ENCODE measurements around the gene JPH3. TPM values are rescaled to one million over a fixed set of nuclear protein-coding genes. Genes with fewer than 3 reads are reported as not detected.

Gene JPH3
- polyA plus RNA-seq, 1 donor (not counting 4 experiments of a cell fraction or from before 2014, with no cell fraction given) = not detected

GRCh38 chr16:87728026-87728425 is 125.7 kb downstream of the JPH3 start:
- no peaks in the 10 kb centered on the region for H3K9me3 ChIP-seq (ENCODE audit: control insufficient read depth, low read depth, low read length)
- DNase-seq (ENCODE audit: low read depth, low spot score) (no peak), FAIRE-seq (no peak)
- TF ChIP-seq CTCF (optimal IDR thresholded peaks at IDR 0.05 in 1 of 3, IDR thresholded peaks at IDR 0.05 in 1 of 3, conservative IDR thresholded peaks at IDR 0.05 in 1 of 3; ENCODE audit: extremely low read depth in 1 of 3, insufficient read depth in 2 of 3, low read length in 3 of 3) = no peak
- no peak for TF ChIP-seq EZH2 (IDR thresholded peaks at IDR 0.05; ENCODE audit: low read length)
- H3K27ac ChIP-seq (ENCODE audit: control insufficient read depth, insufficient read depth, low read length) = no peak overlapping the region
- no peaks in the 10 kb centered on the region for H3K9me1 ChIP-seq (ENCODE audit: control insufficient read depth, extremely low read depth, insufficient read depth, low read length)
- H4K20me1 ChIP-seq (ENCODE audit: control insufficient read depth, extremely low read depth, insufficient read depth, low read length) = no peaks in the 10 kb centered on the region
- dilution Hi-C loops (cut with MboI; ENCODE audit: extremely low pct_ligation_motif_present, low sequenced_read_pairs) = no loop called here
- no peak overlapping the region for H2AFZ ChIP-seq (ENCODE audit: control insufficient read depth, low read length)
- no peaks in the 10 kb centered on the region for H3K4me1 ChIP-seq (ENCODE audit: control insufficient read depth, extremely low read depth, insufficient read depth, low read length)
- H3K27me3 ChIP-seq (ENCODE audit: control insufficient read depth, extremely low read depth, insufficient read depth, low read length) = no peaks in the 10 kb centered on the region
- no peak overlapping the region for H3K4me2 ChIP-seq (ENCODE audit: control insufficient read depth, extremely low read depth, insufficient read depth, low read depth, low read length)
- no peak overlapping the region for H3K4me3 ChIP-seq (ENCODE audit: control insufficient read depth in 2 of 3, extremely low read depth in 1 of 3, insufficient read depth in 2 of 3, low read depth in 1 of 3, low read length in 3 of 3)
- no peak overlapping the region for H3K9ac ChIP-seq (ENCODE audit: control insufficient read depth, extremely low read depth, insufficient read depth, low read length)
- peaks cover 2% of the 10 kb centered on the region for H3K79me2 ChIP-seq (ENCODE audit: control insufficient read depth, insufficient read depth, low read length)
- H3K36me3 ChIP-seq (ENCODE audit: control insufficient read depth in 2 of 2, extremely low read depth in 1 of 2, insufficient read depth in 2 of 2, low read length in 2 of 2) = peaks cover 16 to 20% of the 10 kb centered on the region in 2 experiments

- Histone ChIP-seq H3K4me3 (ENCODE audit: control insufficient read depth in 2 of 3, extremely low read depth in 1 of 3, insufficient read depth in 2 of 3, low read depth in 1 of 3, low read length in 3 of 3) (no peak overlapping the region), H3K36me3 (ENCODE audit: control insufficient read depth in 2 of 2, extremely low read depth in 1 of 2, insufficient read depth in 2 of 2, low read length in 2 of 2) (peaks cover 12 to 20% of the 10 kb centered on the region in 2 experiments), H3K9me1 (ENCODE audit: control insufficient read depth, extremely low read depth, insufficient read depth, low read length) (no peaks in the 10 kb centered on the region), H4K20me1 (ENCODE audit: control insufficient read depth, extremely low read depth, insufficient read depth, low read length) (peaks cover 4% of the 10 kb centered on the region), H3K27me3 (ENCODE audit: control insufficient read depth, extremely low read depth, insufficient read depth, low read length) (no peaks in the 10 kb centered on the region), H3K9me3 (ENCODE audit: control insufficient read depth, low read depth, low read length) (no peaks in the 10 kb centered on the region), H3K79me2 (ENCODE audit: control insufficient read depth, insufficient read depth, low read length) (peaks cover 2% of the 10 kb centered on the region), H3K4me2 (ENCODE audit: control insufficient read depth, extremely low read depth, insufficient read depth, low read depth, low read length) (no peak overlapping the region), H3K4me1 (ENCODE audit: control insufficient read depth, extremely low read depth, insufficient read depth, low read length) (no peaks in the 10 kb centered on the region), H3K27ac (ENCODE audit: control insufficient read depth, insufficient read depth, low read length) (no peak overlapping the region), H3K9ac (ENCODE audit: control insufficient read depth, extremely low read depth, insufficient read depth, low read length) (no peak overlapping the region), H2AFZ (ENCODE audit: control insufficient read depth, low read length) (no peak overlapping the region)
- dilution Hi-C loops (cut with MboI; ENCODE audit: extremely low pct_ligation_motif_present, low sequenced_read_pairs) = no loop called here
- DNase-seq (ENCODE audit: low read depth, low spot score) (no peak), FAIRE-seq (no peak)
- no peak for TF ChIP-seq CTCF (optimal IDR thresholded peaks at IDR 0.05 in 1 of 3, IDR thresholded peaks at IDR 0.05 in 1 of 3, conservative IDR thresholded peaks at IDR 0.05 in 1 of 3; ENCODE audit: extremely low read depth in 1 of 3, insufficient read depth in 2 of 3, low read length in 3 of 3)
- TF ChIP-seq EZH2 (IDR thresholded peaks at IDR 0.05; ENCODE audit: low read length) = no peak
These were observed 127.1 kb downstream of the JPH3 start for GRCh38 chr16:87729266-87729954.
